ENCODE results near the gene CYSRT1. TPM values are rescaled to one million over a fixed set of nuclear protein-coding genes. Genes with fewer than 3 reads are reported as not detected.

Gene CYSRT1
- polyA plus RNA-seq, 3 donors: 0.17 TPM; not detected in 2

DNA sequence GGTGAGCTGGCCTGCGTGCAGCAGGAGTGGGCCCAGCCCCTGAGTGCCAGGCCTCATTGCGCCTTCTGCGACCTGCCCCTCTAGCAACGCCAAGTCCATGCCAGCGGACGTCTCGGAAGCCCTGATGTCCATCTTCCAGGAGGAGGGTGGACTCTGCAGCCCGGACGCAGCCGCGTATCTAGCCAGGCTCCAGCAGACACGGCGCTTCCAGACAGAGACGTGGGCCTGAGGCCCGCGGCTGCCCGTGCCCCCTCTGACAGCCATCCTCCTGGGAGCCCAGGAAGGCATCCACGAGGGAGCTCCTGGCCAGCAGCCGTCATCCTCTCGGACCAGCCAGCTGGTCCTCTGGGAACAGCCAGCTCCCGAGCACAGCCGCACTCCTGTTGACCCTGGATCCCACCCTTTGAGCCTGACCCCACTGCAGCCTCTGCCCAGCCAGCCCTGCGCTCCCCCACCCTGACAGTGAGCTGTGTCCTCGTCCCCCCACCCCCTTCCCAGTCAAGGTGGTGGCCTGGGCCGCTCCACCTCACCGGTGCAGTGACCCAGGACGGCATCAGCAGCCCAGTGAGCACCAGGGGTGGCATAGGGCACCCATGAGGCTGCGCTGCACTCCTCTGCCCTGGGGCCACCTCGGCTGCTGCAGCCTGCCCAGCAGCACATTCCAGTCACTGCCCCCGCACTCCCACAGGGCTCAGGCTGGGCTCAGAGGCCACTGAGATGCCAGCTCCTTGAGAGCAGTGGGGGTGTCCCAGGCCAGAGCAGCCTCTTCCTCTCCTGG, 8.6 kb upstream of the CYSRT1 start:
- H3K36me3 ChIP-seq (replicated peaks in 1 of 2; ENCODE audit: control insufficient read depth in 1 of 2, insufficient read depth in 2 of 2, low read length in 2 of 2): peaks cover 30 to 33% of the 10 kb centered on the region in 2 donors
- H3K27me3 Mint-ChIP-seq (ENCODE audit: low read depth in 3 of 3): peaks cover 3 to 10% (median 10%) of the 10 kb centered on the region in 3 donors
- no peaks in the 10 kb centered on the region for H3K79me2 ChIP-seq (ENCODE audit: insufficient read depth, low read length)
- no peak overlapping the region for H3K4me2 ChIP-seq (replicated peaks; ENCODE audit: extremely low read depth, low read length, poor library complexity, severe bottlenecking)
- peaks cover 0 to 9% of the 10 kb centered on the region in 2 donors for H3K27me3 ChIP-seq (ENCODE audit: control insufficient read depth in 2 of 2, insufficient read depth in 2 of 2, low read length in 2 of 2)
- intact Hi-C loops (cut with micrococcal nuclease): no loop called here
- DNase-seq: no peak
- H3K9me3 ChIP-seq (replicated peaks in 1 of 2; ENCODE audit: control insufficient read depth in 1 of 2, insufficient read depth in 1 of 2, low read length in 2 of 2): no peaks in the 10 kb centered on the region
- H3K36me3 Mint-ChIP-seq: peaks cover 16 to 30% of the 10 kb centered on the region in 2 donors
- H3K27ac Mint-ChIP-seq: no peak overlapping the region
- H2AFZ ChIP-seq (ENCODE audit: insufficient read depth, low read depth, low read length, poor library complexity, severe bottlenecking): no peak overlapping the region
- WGBS (ENCODE audit: insufficient coverage): 97% methylated on average over 30 of the region's 30 CpGs
- no peak overlapping the region for H3K4me3 Mint-ChIP-seq
- H3K4me3 ChIP-seq (replicated peaks in 1 of 3; ENCODE audit: low read depth in 2 of 3, low read length in 3 of 3): no peak overlapping the region
- H3K9ac ChIP-seq (ENCODE audit: insufficient read depth, low read length, poor library complexity, severe bottlenecking): no peak overlapping the region
- H3K9me3 Mint-ChIP-seq: no peaks in the 10 kb centered on the region
- peaks cover 4 to 20% of the 10 kb centered on the region in 2 donors for H3K4me1 ChIP-seq (ENCODE audit: control insufficient read depth in 1 of 2, insufficient read depth in 2 of 2, low read length in 2 of 2)
- H3K4me1 Mint-ChIP-seq: peaks cover 5% of the 10 kb centered on the region
- TF ChIP-seq, protein P1, sequence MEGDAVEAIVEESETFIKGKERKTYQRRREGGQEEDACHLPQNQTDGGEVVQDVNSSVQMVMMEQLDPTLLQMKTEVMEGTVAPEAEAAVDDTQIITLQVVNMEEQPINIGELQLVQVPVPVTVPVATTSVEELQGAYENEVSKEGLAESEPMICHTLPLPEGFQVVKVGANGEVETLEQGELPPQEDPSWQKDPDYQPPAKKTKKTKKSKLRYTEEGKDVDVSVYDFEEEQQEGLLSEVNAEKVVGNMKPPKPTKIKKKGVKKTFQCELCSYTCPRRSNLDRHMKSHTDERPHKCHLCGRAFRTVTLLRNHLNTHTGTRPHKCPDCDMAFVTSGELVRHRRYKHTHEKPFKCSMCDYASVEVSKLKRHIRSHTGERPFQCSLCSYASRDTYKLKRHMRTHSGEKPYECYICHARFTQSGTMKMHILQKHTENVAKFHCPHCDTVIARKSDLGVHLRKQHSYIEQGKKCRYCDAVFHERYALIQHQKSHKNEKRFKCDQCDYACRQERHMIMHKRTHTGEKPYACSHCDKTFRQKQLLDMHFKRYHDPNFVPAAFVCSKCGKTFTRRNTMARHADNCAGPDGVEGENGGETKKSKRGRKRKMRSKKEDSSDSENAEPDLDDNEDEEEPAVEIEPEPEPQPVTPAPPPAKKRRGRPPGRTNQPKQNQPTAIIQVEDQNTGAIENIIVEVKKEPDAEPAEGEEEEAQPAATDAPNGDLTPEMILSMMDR (IDR thresholded peaks at IDR 0.05): no peak
- H4K20me1 ChIP-seq (ENCODE audit: insufficient read depth, low read length): no peaks in the 10 kb centered on the region
- no peak overlapping the region for H3K27ac ChIP-seq (ENCODE audit: low read depth in 1 of 2, low read length in 2 of 2)

DNA sequence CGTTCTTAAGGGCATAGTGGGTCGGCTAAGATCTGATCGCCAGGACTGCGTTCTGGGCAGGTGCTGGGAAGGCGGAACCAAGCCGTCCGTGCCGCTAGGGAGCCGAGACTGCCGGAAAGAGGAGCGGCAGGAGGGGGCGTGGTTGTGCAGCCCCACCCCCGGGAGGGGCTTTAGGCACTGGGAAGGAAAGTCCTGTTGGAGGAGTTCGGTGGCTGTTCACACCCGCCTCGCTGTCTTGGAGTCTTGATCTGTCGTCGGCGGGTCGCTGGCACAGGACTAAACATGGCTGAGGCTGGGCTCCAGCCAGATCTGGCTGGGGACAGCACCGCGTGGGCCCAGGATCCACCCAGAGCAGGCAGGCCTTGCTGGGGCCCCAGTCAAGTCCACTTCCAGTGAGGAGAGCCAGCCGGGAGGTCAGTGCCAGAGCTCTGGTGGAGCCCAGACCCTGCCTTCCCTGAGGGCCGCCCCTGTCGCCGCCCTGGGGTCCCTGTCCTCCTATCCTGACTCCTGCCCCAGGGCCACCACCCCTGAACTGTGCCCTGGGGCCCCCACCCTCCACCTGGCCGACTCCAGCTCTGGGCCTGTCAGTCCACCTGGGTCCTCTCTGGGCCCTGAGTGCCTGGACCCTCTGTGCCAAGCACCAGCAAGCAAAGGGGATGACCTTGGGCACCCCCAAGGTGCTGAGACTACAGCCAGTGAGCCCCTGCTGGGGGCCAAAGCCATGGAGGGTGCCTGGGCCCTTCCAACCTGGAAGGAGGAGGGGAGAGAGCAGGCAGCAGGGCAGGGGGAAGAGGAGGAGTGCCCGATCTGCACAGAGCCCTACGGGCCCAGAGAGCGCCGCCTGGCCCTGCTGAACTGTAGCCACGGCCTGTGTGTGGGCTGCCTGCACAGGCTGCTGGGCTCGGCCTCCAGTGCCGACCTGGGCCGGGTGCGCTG, 7.4 kb upstream of the CYSRT1 start:
- Histone ChIP-seq H3K4me1 (ENCODE audit: control insufficient read depth in 1 of 2, insufficient read depth in 2 of 2, low read length in 2 of 2) (peaks cover 11 to 29% of the 10 kb centered on the region in 2 donors), H2AFZ (ENCODE audit: insufficient read depth, low read depth, low read length, poor library complexity, severe bottlenecking) (no peak overlapping the region), H3K4me3 (replicated peaks in 1 of 3; ENCODE audit: low read depth in 2 of 3, low read length in 3 of 3) (no peak overlapping the region), H3K79me2 (ENCODE audit: insufficient read depth, low read length) (no peaks in the 10 kb centered on the region), H3K36me3 (replicated peaks in 1 of 2; ENCODE audit: control insufficient read depth in 1 of 2, insufficient read depth in 2 of 2, low read length in 2 of 2) (peaks cover 30 to 33% of the 10 kb centered on the region in 2 donors), H3K4me2 (replicated peaks; ENCODE audit: extremely low read depth, low read length, poor library complexity, severe bottlenecking) (no peak overlapping the region), H3K9me3 (replicated peaks in 1 of 2; ENCODE audit: control insufficient read depth in 1 of 2, insufficient read depth in 1 of 2, low read length in 2 of 2) (no peaks in the 10 kb centered on the region), H3K27me3 (ENCODE audit: control insufficient read depth in 2 of 2, insufficient read depth in 2 of 2, low read length in 2 of 2) (peaks cover 0 to 14% of the 10 kb centered on the region in 2 donors), H3K9ac (ENCODE audit: insufficient read depth, low read length, poor library complexity, severe bottlenecking) (no peak overlapping the region), H3K27ac (ENCODE audit: low read depth in 1 of 2, low read length in 2 of 2) (no peak overlapping the region), H4K20me1 (ENCODE audit: insufficient read depth, low read length) (no peaks in the 10 kb centered on the region)
- Mint-ChIP-seq H3K27me3 (ENCODE audit: low read depth in 3 of 3) (peaks cover 3 to 18% (median 10%) of the 10 kb centered on the region in 3 donors), H3K9me3 (no peaks in the 10 kb centered on the region), H3K4me1 (peaks cover 5% of the 10 kb centered on the region), H3K4me3 (peak overlapping the region; percentile 19 to 35), H3K27ac (peak overlapping the region in 1 of 7 donors; percentile 54), H3K36me3 (peaks cover 16 to 28% of the 10 kb centered on the region in 2 donors)
- TF ChIP-seq, protein P1 (IDR thresholded peaks at IDR 0.05): no peak
- DNase-seq: no peak
- intact Hi-C loops (cut with micrococcal nuclease): no loop called here
- 82% methylated on average over 33 of the region's 36 CpGs for WGBS (ENCODE audit: insufficient coverage)
